ENCODE data around the gene DDX56.

Gene DDX56

GRCh38 chr7:44541028-44541869, 32.5 kb downstream of the DDX56 start, which contains the start of gene NPC1L1:
NPC1L1 (minus strand) TSS chr7:44541330; CDS start chr7:44541259, 71 bp downstream.
- TF ChIP-seq, protein P1, sequence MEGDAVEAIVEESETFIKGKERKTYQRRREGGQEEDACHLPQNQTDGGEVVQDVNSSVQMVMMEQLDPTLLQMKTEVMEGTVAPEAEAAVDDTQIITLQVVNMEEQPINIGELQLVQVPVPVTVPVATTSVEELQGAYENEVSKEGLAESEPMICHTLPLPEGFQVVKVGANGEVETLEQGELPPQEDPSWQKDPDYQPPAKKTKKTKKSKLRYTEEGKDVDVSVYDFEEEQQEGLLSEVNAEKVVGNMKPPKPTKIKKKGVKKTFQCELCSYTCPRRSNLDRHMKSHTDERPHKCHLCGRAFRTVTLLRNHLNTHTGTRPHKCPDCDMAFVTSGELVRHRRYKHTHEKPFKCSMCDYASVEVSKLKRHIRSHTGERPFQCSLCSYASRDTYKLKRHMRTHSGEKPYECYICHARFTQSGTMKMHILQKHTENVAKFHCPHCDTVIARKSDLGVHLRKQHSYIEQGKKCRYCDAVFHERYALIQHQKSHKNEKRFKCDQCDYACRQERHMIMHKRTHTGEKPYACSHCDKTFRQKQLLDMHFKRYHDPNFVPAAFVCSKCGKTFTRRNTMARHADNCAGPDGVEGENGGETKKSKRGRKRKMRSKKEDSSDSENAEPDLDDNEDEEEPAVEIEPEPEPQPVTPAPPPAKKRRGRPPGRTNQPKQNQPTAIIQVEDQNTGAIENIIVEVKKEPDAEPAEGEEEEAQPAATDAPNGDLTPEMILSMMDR (conservative IDR thresholded peaks at IDR 0.05; ENCODE audit: control insufficient read depth, insufficient read depth, low read depth, low read length), result no peak
- no peak for DNase-seq (ENCODE audit: low read depth)
- no peak within 1 kb of the TSS for H3K4me3 ChIP-seq (ENCODE audit: control insufficient read depth, low read depth, low read length)

- TF ChIP-seq, protein P1 (conservative IDR thresholded peaks at IDR 0.05; ENCODE audit: control insufficient read depth, insufficient read depth, low read depth, low read length), result no peak
- H3K4me3 ChIP-seq (ENCODE audit: control insufficient read depth, low read depth, low read length), result no peak overlapping the region
- DNase-seq (ENCODE audit: low read depth), result no peak
Measured at GRCh38 chr7:44540592-44541027, 33.1 kb downstream of the DDX56 start.

GRCh38 chr7:44539669-44540506, 33.8 kb downstream of the DDX56 start:
- H3K4me3 ChIP-seq (ENCODE audit: control insufficient read depth, low read depth, low read length), result no peak overlapping the region
- DNase-seq (ENCODE audit: low read depth), result no peak
- TF ChIP-seq, protein P1 (conservative IDR thresholded peaks at IDR 0.05; ENCODE audit: control insufficient read depth, insufficient read depth, low read depth, low read length), result no peak

- TF ChIP-seq, protein P1 (conservative IDR thresholded peaks at IDR 0.05; ENCODE audit: control insufficient read depth, insufficient read depth, low read depth, low read length), result no peak
- no peak for DNase-seq (ENCODE audit: low read depth)
- H3K4me3 ChIP-seq (ENCODE audit: control insufficient read depth, low read depth, low read length), result no peak overlapping the region
Measured at GRCh38 chr7:44538798-44539668, 34.7 kb downstream of the DDX56 start.

DNA sequence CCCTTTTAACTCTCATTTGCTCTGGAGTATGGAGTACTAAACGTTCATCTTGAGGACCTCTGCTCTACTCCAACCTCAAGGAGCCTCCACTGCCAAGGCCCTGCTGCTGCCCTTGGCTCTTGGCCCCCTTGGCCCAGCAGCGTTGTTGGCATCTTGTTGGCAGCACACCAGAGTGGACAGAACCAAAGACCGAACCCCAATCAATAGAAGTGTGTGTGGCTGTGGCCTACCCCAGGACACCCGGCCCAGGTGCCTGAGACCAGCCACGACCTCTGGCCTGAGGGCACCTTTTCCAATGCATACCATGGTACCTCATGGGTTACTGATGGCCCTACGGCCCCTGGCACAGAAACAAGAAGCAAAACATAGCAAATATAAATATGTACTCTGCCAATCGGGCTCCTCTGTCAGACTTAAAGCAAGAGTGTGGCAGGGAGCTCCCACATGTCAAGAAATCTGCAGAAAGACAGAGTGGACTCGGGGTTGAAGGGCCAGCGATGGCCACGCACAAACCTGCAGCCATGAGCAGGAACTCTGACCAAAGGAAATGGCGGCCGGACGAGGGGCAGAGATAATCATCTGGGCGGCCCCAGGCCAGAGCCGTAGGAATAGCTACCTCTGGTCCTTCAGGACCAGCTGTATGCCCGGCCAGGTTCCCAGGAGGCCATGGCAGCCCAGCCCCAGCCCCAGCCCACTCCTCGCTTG, 35.5 kb downstream of the DDX56 start:
- DNase-seq (ENCODE audit: low read depth), result no peak
- no peak overlapping the region for H3K4me3 ChIP-seq (ENCODE audit: control insufficient read depth, low read depth, low read length)
- TF ChIP-seq, protein P1 (conservative IDR thresholded peaks at IDR 0.05; ENCODE audit: control insufficient read depth, insufficient read depth, low read depth, low read length), result no peak

All from fibroblast of mammary gland (primary cell).